PC-3 (cell line): ENCODE results near the gene TMEM59L. TPM values are rescaled to one million over a fixed set of nuclear protein-coding genes. Genes with fewer than 3 reads are reported as not detected.

Source experiments
- ATAC-seq: fragments of 200-7000 bp; cut with Tn5 transposase; 2 replicates; pipeline ENCODE4 v1.9.1; 2020; ENCODE audit warnings: mild to moderate bottlenecking, moderate library complexity
- BruUV-seq: library from RNA; stranded (reverse); fragments of 400-500 nt; replicated peaks from 2 replicates; lab custom pipeline; 2021; lab: Mats Ljungman, UMichigan
- CTCF ChIA-PET: fragments of 300-600 bp; sonication (Branson Sonifier 250); formaldehyde crosslinking; loops from one replicate; lab custom pipeline; 2022; ENCODE audit warnings: antibody characterized with exemption; lab: Charles Lee
- POLR2A ChIA-PET: fragments of 300-600 bp; sonication (Branson Sonifier 250); formaldehyde crosslinking; loops from one replicate; lab custom pipeline; 2022; ENCODE audit warnings: antibody characterized with exemption; ENCODE audit not compliant: unreplicated experiment; lab: Charles Lee
- DNase-seq: peaks from one replicate; pipeline ENCODE4 v3.0.0-alpha.2; 2015
- H2AFZ ChIP-seq: fragments of 300-600 bp; sonication (generic); 2 replicates; pipeline ENCODE4 v1.6.0; 2016; ENCODE audit warnings: antibody characterized with exemption, low read length
- H3F3A ChIP-seq: fragments of 300-600 bp; sonication (generic); one replicate; pipeline ENCODE4 v1.6.0; 2017; ENCODE audit warnings: antibody characterized with exemption, low read length, control low read depth, mild to moderate bottlenecking; ENCODE audit not compliant: unreplicated experiment
- H3K27ac ChIP-seq: fragments of 300-600 bp; sonication (generic); 2 replicates; pipeline ENCODE4 v1.5.1; 2016; ENCODE audit warnings: mild to moderate bottlenecking, low read length
- H3K27me3 ChIP-seq: fragments of 300-600 bp; sonication (generic); 2 replicates; pipeline ENCODE4 v1.6.1; 2016; ENCODE audit warnings: low read length, mixed read lengths
- H3K36me3 ChIP-seq: fragments of 300-600 bp; sonication (generic); 2 replicates; pipeline ENCODE4 v1.6.1; 2016; ENCODE audit warnings: low read depth, mixed run types, low read length, mixed read lengths
- H3K4me1 ChIP-seq: fragments of 300-600 bp; sonication (generic); 2 replicates; pipeline ENCODE4 v1.5.1; 2016; ENCODE audit warnings: low read length; ENCODE audit not compliant: insufficient read depth
- H3K4me2 ChIP-seq: fragments of 300-600 bp; sonication (generic); 2 replicates; pipeline ENCODE4 v1.6.0; 2016; ENCODE audit warnings: low read length
- H3K4me3 ChIP-seq: fragments of 300-600 bp; sonication (generic); 2 replicates; pipeline ENCODE4 v1.5.1; 2016; ENCODE audit warnings: mild to moderate bottlenecking, low read length, mixed read lengths
- H3K79me2 ChIP-seq: fragments of 300-600 bp; sonication (generic); 2 replicates; pipeline ENCODE4 v1.6.1; 2017; ENCODE audit warnings: low read length, mixed read lengths
- H3K9ac ChIP-seq: fragments of 300-600 bp; sonication (generic); 2 replicates; pipeline ENCODE4 v1.6.0; 2016; ENCODE audit warnings: mild to moderate bottlenecking, low read length
- H3K9me2 ChIP-seq: fragments of 300-600 bp; sonication (generic); replicated peaks from 2 replicates; pipeline ENCODE4 v1.6.1; 2016; ENCODE audit warnings: mixed run types, low read length, mixed read lengths
- H3K9me3 ChIP-seq: fragments of 300-600 bp; sonication (generic); 2 replicates; pipeline ENCODE4 v1.6.1; 2016; ENCODE audit warnings: low read length, mixed read lengths
- H4K20me1 ChIP-seq: fragments of 300-600 bp; sonication (generic); 2 replicates; pipeline ENCODE4 v1.6.1; 2016; ENCODE audit warnings: low read length, mixed read lengths
- EZH2phosphoT487 ChIP-seq: fragments of 300-600 bp; sonication (generic); IDR thresholded peaks from 2 replicates; pipeline ENCODE4 v1.6.1; 2018; ENCODE audit warnings: mild to moderate bottlenecking, antibody characterized with exemption, low read length, borderline replicate concordance
- intact Hi-C: fragments of 100-400 bp; cut with micrococcal nuclease; formaldehyde crosslinking; loops from 2 replicates; pipeline ENCODE4 v1.9.0; 2023
- total RNA-seq: library from RNA; depleted of rRNA; stranded (reverse); fragments of >200 nt; gene quantifications from 2 replicates; pipeline ENCODE4 v1.2.3, GENCODE V29; 2014; rRNA removed

Gene TMEM59L
- total RNA-seq, 1 experiment from 2014 or later = 0.44 TPM

DNA sequence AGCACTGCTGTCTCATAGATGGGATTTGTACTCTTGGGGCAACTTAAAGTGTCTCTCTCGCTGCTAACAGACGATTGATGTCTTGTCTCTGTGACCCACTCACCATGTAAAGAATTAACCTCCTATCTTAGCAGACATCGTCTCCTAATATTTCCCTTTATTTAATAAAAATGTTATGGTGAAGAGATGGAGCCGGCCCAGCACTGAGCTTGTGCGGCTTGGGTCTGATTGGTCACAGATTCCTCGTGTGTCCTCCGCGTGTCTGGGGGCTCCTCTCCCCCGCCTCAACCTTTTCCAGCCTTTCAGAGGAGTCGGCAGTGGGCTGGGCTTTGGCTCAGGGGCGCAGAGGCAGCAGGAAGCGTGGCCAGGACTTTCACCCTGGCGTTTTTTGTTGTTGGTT is 57.6 kb downstream of the TMEM59L start:
- no peak for ATAC-seq
- no peak overlapping the region for H3K27ac ChIP-seq
- intact Hi-C loops = no loop called here

More for the DNA sequence above, 57.6 kb downstream of the TMEM59L start:
- Histone ChIP-seq H4K20me1 (no peaks in the 10 kb centered on the region), H3K9me3 (no peaks in the 10 kb centered on the region), H2AFZ (no peak overlapping the region), H3K4me2 (no peak overlapping the region), H3K9ac (no peak overlapping the region), H3K4me3 (no peak overlapping the region), H3K4me1 (no peaks in the 10 kb centered on the region), H3K27me3 (no peaks in the 10 kb centered on the region), H3F3A (no peaks in the 10 kb centered on the region), H3K9me2 (no peaks in the 10 kb centered on the region), H3K79me2 (no peaks in the 10 kb centered on the region), H3K36me3 (no peaks in the 10 kb centered on the region)
- no peak for TF ChIP-seq EZH2phosphoT487
- ChIA-PET POLR2A (no interaction called here), CTCF (interaction anchor here (0.6 kb wide), 1 partner anchor 161 kb away, joined by 3 read pairs; the partner anchor contains the start of gene UPF1)
- DNase-seq = no peak
- BruUV-seq = no TSS peak

Other genes with a start within 250 kb of the TMEM59L start
- 84.3 and 105 TPM in 2 replicates for gene GDF15, start 226.7 kb upstream of the TMEM59L start, total RNA-seq
- not detected in 2 replicates for gene LRRC25, start 215.2 kb upstream of the TMEM59L start, total RNA-seq
- 97.5 and 99.9 TPM in 2 replicates for gene SSBP4, start 193.5 kb upstream of the TMEM59L start, total RNA-seq
- gene ISYNA1, start 174.7 kb upstream of the TMEM59L start, total RNA-seq = 19.4 TPM in 2 replicates
- gene ELL, start 90.8 kb upstream of the TMEM59L start, total RNA-seq = 21.0 and 30.6 TPM in 2 replicates
- 243 and 278 TPM in 2 replicates for gene FKBP8, start 69.3 kb upstream of the TMEM59L start, total RNA-seq
- gene KXD1, start 55.0 kb upstream of the TMEM59L start, total RNA-seq = 137 and 162 TPM in 2 replicates
- gene UBA52, start 41.0 kb upstream of the TMEM59L start, total RNA-seq = 871 and 1,108 TPM in 2 replicates
- gene REX1BD, start 24.1 kb upstream of the TMEM59L start, total RNA-seq = 121 and 207 TPM in 2 replicates
- gene CRLF1, start 6.1 kb upstream of the TMEM59L start, total RNA-seq = 0.23 and 2.6 TPM in 2 replicates
- gene KLHL26, start 24.2 kb downstream of the TMEM59L start, total RNA-seq = 8.4 and 12.7 TPM in 2 replicates
- gene CRTC1, start 70.8 kb downstream of the TMEM59L start, total RNA-seq = 6.7 and 8.5 TPM in 2 replicates
- gene COMP, start 178.4 kb downstream of the TMEM59L start, total RNA-seq = 0.04 TPM in 1 of 2 replicates, not detected in the other
- 97.1 and 155 TPM in 2 replicates for gene UPF1, start 219.1 kb downstream of the TMEM59L start, total RNA-seq